ENCODE results near the gene KRTAP25-1. TPM values are rescaled to one million over a fixed set of nuclear protein-coding genes. Genes with fewer than 3 reads are reported as not detected.

Gene KRTAP25-1
- total and polyA plus RNA-seq, 2 of the 4 experiments (the other 2 are of a cell fraction): not detected

DNA sequence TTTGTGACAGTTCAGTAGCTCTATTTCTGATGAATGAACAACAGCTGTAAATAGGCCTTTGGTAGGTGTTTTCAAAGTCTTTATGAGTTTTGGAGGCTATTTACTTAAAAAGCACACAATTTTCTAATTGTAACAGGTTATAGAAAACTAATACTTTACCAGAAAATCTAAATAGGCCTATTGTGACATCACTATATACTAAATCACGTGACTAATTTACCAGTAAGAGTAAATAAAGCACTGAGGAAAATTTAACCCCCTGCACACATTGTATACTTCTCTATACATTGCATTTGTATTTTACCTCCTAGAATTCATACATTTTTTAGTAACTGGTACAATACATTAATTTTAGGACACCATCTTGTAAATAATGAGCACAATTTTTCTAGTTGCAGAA, 15.8 kb upstream of the KRTAP25-1 start:
- Histone ChIP-seq H3K36me3 (ENCODE audit: control insufficient read depth, insufficient read depth, low read length) (no peaks in the 10 kb centered on the region), H3K4ac (ENCODE audit: low read depth, low read length) (no peak overlapping the region), H2AFZ (replicated peaks; ENCODE audit: low read length, poor library complexity) (no peak overlapping the region), H2BK15ac (ENCODE audit: low read depth, low read length) (no peak overlapping the region), H3K27ac (ENCODE audit: insufficient read depth, low read length) (no peak overlapping the region), H3K9me3 (ENCODE audit: control insufficient read depth, insufficient read depth, low read length) (peaks cover 4% of the 10 kb centered on the region; the same call in 1 of the 2 replicates), H2AK9ac (replicated peaks; ENCODE audit: low read depth, low read length, poor library complexity) (no peak overlapping the region), H3K14ac (replicated peaks; ENCODE audit: low read depth, low read length) (no peak overlapping the region), H3K79me1 (ENCODE audit: low read depth in 1 of 2, low read length in 2 of 2) (no peaks in the 10 kb centered on the region), H3K23ac (ENCODE audit: low read depth, low read length) (no peak overlapping the region), H3K4me2 (ENCODE audit: low read depth, low read length) (no peak overlapping the region), H4K91ac (ENCODE audit: insufficient read depth, low read depth, low read length) (no peak overlapping the region), H4K8ac (ENCODE audit: low read depth in 2 of 2, low read length in 2 of 2) (no peak overlapping the region), H2AK5ac (ENCODE audit: low read depth, low read length) (no peak overlapping the region), H3K9me1 (ENCODE audit: insufficient read depth, low read length) (no peaks in the 10 kb centered on the region), H3K18ac (ENCODE audit: low read depth, low read length) (no peak overlapping the region), H4K20me1 (ENCODE audit: insufficient read depth, low read length) (no peaks in the 10 kb centered on the region), H3K4me1 (ENCODE audit: control insufficient read depth, insufficient read depth, low read length) (no peaks in the 10 kb centered on the region), H2BK120ac (ENCODE audit: low read depth, low read length) (no peak overlapping the region), H3K9ac (ENCODE audit: low read depth, low read length) (no peak overlapping the region), H3K27me3 (ENCODE audit: control insufficient read depth, insufficient read depth, low read length) (no peaks in the 10 kb centered on the region), H3K56ac (ENCODE audit: extremely low read depth, insufficient read depth, low read length) (no peak overlapping the region), H2BK5ac (ENCODE audit: low read depth, low read length, poor library complexity, severe bottlenecking) (no peak overlapping the region), H2BK20ac (ENCODE audit: low read depth, low read length) (no peak overlapping the region), H3K4me3 (ENCODE audit: insufficient read depth, low read depth, low read length) (no peak overlapping the region), H4K5ac (ENCODE audit: low read depth, low read length) (no peak overlapping the region)
- DNase-seq (no peak), ATAC-seq (ENCODE audit: low read depth) (no peak)
- ChIA-PET POLR2A (ENCODE audit: unreplicated experiment) (no interaction called here), CTCF (no interaction called here)
- in situ Hi-C loops (cut with MboI; ENCODE audit: low sequenced_read_pairs): no loop called here
- no CpG with 5 or more reads among the region's 1 CpG for WGBS, 2 experiments (ENCODE audit: extremely low coverage in 2 of 2, insufficient read length in 1 of 2)
- BruUV-seq (replicated peaks): no TSS peak
- TF ChIP-seq SMC3 (IDR thresholded peaks at IDR 0.05; ENCODE audit: low read depth, low read length) (no peak), USF2 (IDR thresholded peaks at IDR 0.05; ENCODE audit: low read depth, low read length) (no peak; the same call in 1 of the 2 replicates), MXI1 (IDR thresholded peaks at IDR 0.05; ENCODE audit: borderline replicate concordance, low read depth, low read length) (no peak), FOS (IDR thresholded peaks at IDR 0.05; ENCODE audit: low read depth, low read length) (no peak), NFE2L2 (IDR thresholded peaks at IDR 0.05; ENCODE audit: low read depth, low read length) (no peak), RAD21 (IDR thresholded peaks at IDR 0.05; ENCODE audit: low read length) (no peak), CEBPB (IDR thresholded peaks at IDR 0.05; ENCODE audit: low read depth, low read length) (no peak), CHD1 (IDR thresholded peaks at IDR 0.05; ENCODE audit: low read depth, low read length) (no peak), BHLHE40 (IDR thresholded peaks at IDR 0.05; ENCODE audit: low read depth, low read length) (no peak), RCOR1 (IDR thresholded peaks at IDR 0.05; ENCODE audit: insufficient replicate concordance, low read length) (no peak), MAZ (IDR thresholded peaks at IDR 0.05; ENCODE audit: borderline replicate concordance, low read depth, low read length) (no peak)
- TF ChIP-seq, protein P1, sequence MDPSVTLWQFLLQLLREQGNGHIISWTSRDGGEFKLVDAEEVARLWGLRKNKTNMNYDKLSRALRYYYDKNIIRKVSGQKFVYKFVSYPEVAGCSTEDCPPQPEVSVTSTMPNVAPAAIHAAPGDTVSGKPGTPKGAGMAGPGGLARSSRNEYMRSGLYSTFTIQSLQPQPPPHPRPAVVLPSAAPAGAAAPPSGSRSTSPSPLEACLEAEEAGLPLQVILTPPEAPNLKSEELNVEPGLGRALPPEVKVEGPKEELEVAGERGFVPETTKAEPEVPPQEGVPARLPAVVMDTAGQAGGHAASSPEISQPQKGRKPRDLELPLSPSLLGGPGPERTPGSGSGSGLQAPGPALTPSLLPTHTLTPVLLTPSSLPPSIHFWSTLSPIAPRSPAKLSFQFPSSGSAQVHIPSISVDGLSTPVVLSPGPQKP (IDR thresholded peaks at IDR 0.05; ENCODE audit: borderline replicate concordance, low read depth, low read length): no peak
- TF ChIP-seq, protein P2, sequence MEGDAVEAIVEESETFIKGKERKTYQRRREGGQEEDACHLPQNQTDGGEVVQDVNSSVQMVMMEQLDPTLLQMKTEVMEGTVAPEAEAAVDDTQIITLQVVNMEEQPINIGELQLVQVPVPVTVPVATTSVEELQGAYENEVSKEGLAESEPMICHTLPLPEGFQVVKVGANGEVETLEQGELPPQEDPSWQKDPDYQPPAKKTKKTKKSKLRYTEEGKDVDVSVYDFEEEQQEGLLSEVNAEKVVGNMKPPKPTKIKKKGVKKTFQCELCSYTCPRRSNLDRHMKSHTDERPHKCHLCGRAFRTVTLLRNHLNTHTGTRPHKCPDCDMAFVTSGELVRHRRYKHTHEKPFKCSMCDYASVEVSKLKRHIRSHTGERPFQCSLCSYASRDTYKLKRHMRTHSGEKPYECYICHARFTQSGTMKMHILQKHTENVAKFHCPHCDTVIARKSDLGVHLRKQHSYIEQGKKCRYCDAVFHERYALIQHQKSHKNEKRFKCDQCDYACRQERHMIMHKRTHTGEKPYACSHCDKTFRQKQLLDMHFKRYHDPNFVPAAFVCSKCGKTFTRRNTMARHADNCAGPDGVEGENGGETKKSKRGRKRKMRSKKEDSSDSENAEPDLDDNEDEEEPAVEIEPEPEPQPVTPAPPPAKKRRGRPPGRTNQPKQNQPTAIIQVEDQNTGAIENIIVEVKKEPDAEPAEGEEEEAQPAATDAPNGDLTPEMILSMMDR (conservative IDR thresholded peaks at IDR 0.05; ENCODE audit: low read depth, low read length): no peak
- intact Hi-C loops (cut with micrococcal nuclease): no loop called here
- dilution Hi-C loops (cut with HindIII; ENCODE audit: low sequenced_read_pairs, unreplicated experiment): no loop called here

Data from IMR-90 (cell line).